ENCODE results near the gene CDKL2.

CDKL2 gene

GRCh38 chr4:75658876-75659275 lies 28.5 kb upstream of the CDKL2 start:
- H2BK12ac ChIP-seq (ENCODE audit: low read length) = no peak overlapping the region
- H4K8ac ChIP-seq (ENCODE audit: low read depth, low read length) = no peak overlapping the region
- H3K9ac ChIP-seq (ENCODE audit: low read depth, low read length, poor library complexity) = no peak overlapping the region
- H4K91ac ChIP-seq (ENCODE audit: low read depth, low read length, poor library complexity) = no peak overlapping the region
- H3K27ac ChIP-seq (replicated peaks; ENCODE audit: low read length) = no peak overlapping the region
- no peaks in the 10 kb centered on the region for H3K79me1 ChIP-seq (ENCODE audit: low read depth, low read length)
- no CpG with 5 or more reads among the region's 4 CpGs for WGBS, 2 donors (ENCODE audit: extremely low coverage in 2 of 2, insufficient read length in 2 of 2, insufficient replicate concordance in 1 of 2)
- no peaks in the 10 kb centered on the region for H3K9me3 ChIP-seq (replicated peaks in 1 of 2; ENCODE audit: control insufficient read depth in 2 of 2, insufficient read depth in 1 of 2, low read depth in 1 of 2, low read length in 2 of 2)
- H2AK5ac ChIP-seq (ENCODE audit: low read depth, low read length) = no peak overlapping the region
- H2BK5ac ChIP-seq (ENCODE audit: low read length) = no peak overlapping the region
- H3K27me3 ChIP-seq (ENCODE audit: control insufficient read depth in 3 of 3, insufficient read depth in 3 of 3, low read depth in 1 of 3, low read length in 3 of 3) = no peaks in the 10 kb centered on the region
- peaks cover 12 to 91% of the 10 kb centered on the region in 2 donors for H3K36me3 ChIP-seq (replicated peaks in 1 of 2; ENCODE audit: control insufficient read depth in 2 of 2, insufficient read depth in 2 of 2, low read length in 2 of 2)
- no peak overlapping the region for H3K23ac ChIP-seq (ENCODE audit: low read depth, low read length, poor library complexity)
- H3K4me3 ChIP-seq (ENCODE audit: low read length in 2 of 2) = no peak overlapping the region
- no peak overlapping the region for H2AFZ ChIP-seq (ENCODE audit: low read length)
- H3K4ac ChIP-seq (ENCODE audit: low read length) = no peak overlapping the region
- no peak overlapping the region for H3K4me2 ChIP-seq (ENCODE audit: insufficient read depth, low read length, poor library complexity, severe bottlenecking)
- H3K4me1 ChIP-seq (ENCODE audit: control insufficient read depth in 2 of 2, insufficient read depth in 1 of 2, low read depth in 1 of 2, low read length in 2 of 2) = no peaks in the 10 kb centered on the region
- no peak overlapping the region for H3K18ac ChIP-seq (ENCODE audit: low read length)
- no peak overlapping the region for H2BK15ac ChIP-seq (ENCODE audit: low read length)
- H2BK120ac ChIP-seq (ENCODE audit: low read depth, low read length) = no peak overlapping the region
- no peak for DNase-seq (ENCODE audit: low spot score)
- no peak overlapping the region for H3K14ac ChIP-seq (ENCODE audit: low read length)

GRCh38 chr4:75655562-75655961 lies 25.2 kb upstream of the CDKL2 start:
- WGBS, 2 donors (ENCODE audit: extremely low coverage in 2 of 2, insufficient read length in 2 of 2, insufficient replicate concordance in 1 of 2) = no CpG with 5 or more reads among the region's 2 CpGs
- Histone ChIP-seq H3K4me3 (ENCODE audit: low read length in 2 of 2) (no peak overlapping the region), H2BK12ac (ENCODE audit: low read length) (no peak overlapping the region)

DNA sequence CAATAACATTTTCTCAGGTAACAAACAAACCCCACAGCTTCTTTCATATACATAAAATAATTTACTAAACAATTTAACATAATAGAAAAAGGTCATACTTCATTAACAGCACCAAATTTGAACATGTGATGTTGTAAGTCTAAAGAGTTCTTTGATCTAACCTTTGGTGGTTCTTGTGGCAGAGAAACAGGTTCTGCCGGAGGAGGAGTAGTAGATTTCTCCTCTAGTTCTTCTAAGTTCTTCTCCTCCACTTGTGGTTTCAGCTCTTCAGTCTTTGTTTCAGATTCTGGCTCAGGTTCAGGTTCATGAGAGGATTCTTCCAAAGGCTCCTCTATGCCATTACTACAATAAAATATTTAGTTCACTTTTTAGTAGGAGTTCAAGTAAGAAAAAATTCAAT lies 24.6 kb upstream of the CDKL2 start:
- no peak overlapping the region for H2AFZ ChIP-seq (ENCODE audit: low read length)
- no peak overlapping the region for H2BK15ac ChIP-seq (ENCODE audit: low read length)
- no CpG with 5 or more reads among the region's 1 CpG for WGBS, 2 donors (ENCODE audit: extremely low coverage in 2 of 2, insufficient read length in 2 of 2, insufficient replicate concordance in 1 of 2)
- DNase-seq (ENCODE audit: low spot score) = no peak
- H3K18ac ChIP-seq (ENCODE audit: low read length) = no peak overlapping the region
- H3K36me3 ChIP-seq (replicated peaks in 1 of 2; ENCODE audit: control insufficient read depth in 2 of 2, insufficient read depth in 2 of 2, low read length in 2 of 2) = peaks cover 17 to 98% of the 10 kb centered on the region in 2 donors
- H3K27me3 ChIP-seq (ENCODE audit: control insufficient read depth in 3 of 3, insufficient read depth in 3 of 3, low read depth in 1 of 3, low read length in 3 of 3) = no peaks in the 10 kb centered on the region
- H3K14ac ChIP-seq (ENCODE audit: low read length) = no peak overlapping the region
- H2AK5ac ChIP-seq (ENCODE audit: low read depth, low read length) = no peak overlapping the region
- H3K4me2 ChIP-seq (ENCODE audit: insufficient read depth, low read length, poor library complexity, severe bottlenecking) = no peak overlapping the region
- no peak overlapping the region for H4K8ac ChIP-seq (ENCODE audit: low read depth, low read length)
- H3K27ac ChIP-seq (replicated peaks; ENCODE audit: low read length) = no peak overlapping the region
- no peak overlapping the region for H4K91ac ChIP-seq (ENCODE audit: low read depth, low read length, poor library complexity)
- no peak overlapping the region for H3K9ac ChIP-seq (ENCODE audit: low read depth, low read length, poor library complexity)
- H2BK12ac ChIP-seq (ENCODE audit: low read length) = no peak overlapping the region
- no peaks in the 10 kb centered on the region for H3K9me3 ChIP-seq (replicated peaks in 1 of 2; ENCODE audit: control insufficient read depth in 2 of 2, insufficient read depth in 1 of 2, low read depth in 1 of 2, low read length in 2 of 2)
- H2BK5ac ChIP-seq (ENCODE audit: low read length) = no peak overlapping the region
- no peak overlapping the region for H3K4me3 ChIP-seq (ENCODE audit: low read length in 2 of 2)
- H3K4me1 ChIP-seq (ENCODE audit: control insufficient read depth in 2 of 2, insufficient read depth in 1 of 2, low read depth in 1 of 2, low read length in 2 of 2) = no peaks in the 10 kb centered on the region
- no peak overlapping the region for H3K23ac ChIP-seq (ENCODE audit: low read depth, low read length, poor library complexity)
- no peak overlapping the region for H2BK120ac ChIP-seq (ENCODE audit: low read depth, low read length)
- no peaks in the 10 kb centered on the region for H3K79me1 ChIP-seq (ENCODE audit: low read depth, low read length)
- no peak overlapping the region for H3K4ac ChIP-seq (ENCODE audit: low read length)

More at GRCh38 chr4:75655562-75655961, 25.2 kb upstream of the CDKL2 start:
- Histone ChIP-seq H3K4me1 (ENCODE audit: control insufficient read depth in 2 of 2, insufficient read depth in 1 of 2, low read depth in 1 of 2, low read length in 2 of 2) (no peaks in the 10 kb centered on the region), H2AFZ (ENCODE audit: low read length) (no peak overlapping the region), H3K27ac (replicated peaks; ENCODE audit: low read length) (no peak overlapping the region), H3K4me2 (ENCODE audit: insufficient read depth, low read length, poor library complexity, severe bottlenecking) (no peak overlapping the region), H3K4ac (ENCODE audit: low read length) (no peak overlapping the region), H3K27me3 (ENCODE audit: control insufficient read depth in 3 of 3, insufficient read depth in 3 of 3, low read depth in 1 of 3, low read length in 3 of 3) (no peaks in the 10 kb centered on the region), H2BK120ac (ENCODE audit: low read depth, low read length) (no peak overlapping the region), H3K9me3 (replicated peaks in 1 of 2; ENCODE audit: control insufficient read depth in 2 of 2, insufficient read depth in 1 of 2, low read depth in 1 of 2, low read length in 2 of 2) (no peaks in the 10 kb centered on the region), H3K79me1 (ENCODE audit: low read depth, low read length) (no peaks in the 10 kb centered on the region), H3K18ac (ENCODE audit: low read length) (no peak overlapping the region), H3K9ac (ENCODE audit: low read depth, low read length, poor library complexity) (no peak overlapping the region), H2AK5ac (ENCODE audit: low read depth, low read length) (no peak overlapping the region), H2BK15ac (ENCODE audit: low read length) (no peak overlapping the region), H4K8ac (ENCODE audit: low read depth, low read length) (no peak overlapping the region), H3K23ac (ENCODE audit: low read depth, low read length, poor library complexity) (no peak overlapping the region), H4K91ac (ENCODE audit: low read depth, low read length, poor library complexity) (no peak overlapping the region), H2BK5ac (ENCODE audit: low read length) (no peak overlapping the region), H3K36me3 (replicated peaks in 1 of 2; ENCODE audit: control insufficient read depth in 2 of 2, insufficient read depth in 2 of 2, low read length in 2 of 2) (peaks cover 17 to 98% of the 10 kb centered on the region in 2 donors), H3K14ac (ENCODE audit: low read length) (no peak overlapping the region)
- DNase-seq (ENCODE audit: low spot score) = no peak

- Histone ChIP-seq H3K79me1 (ENCODE audit: low read depth, low read length) (no peaks in the 10 kb centered on the region), H3K23ac (ENCODE audit: low read depth, low read length, poor library complexity) (no peak overlapping the region), H2BK5ac (ENCODE audit: low read length) (no peak overlapping the region), H3K14ac (ENCODE audit: low read length) (no peak overlapping the region), H4K8ac (ENCODE audit: low read depth, low read length) (no peak overlapping the region), H3K9ac (ENCODE audit: low read depth, low read length, poor library complexity) (no peak overlapping the region), H4K91ac (ENCODE audit: low read depth, low read length, poor library complexity) (no peak overlapping the region), H3K27me3 (ENCODE audit: control insufficient read depth in 3 of 3, insufficient read depth in 3 of 3, low read depth in 1 of 3, low read length in 3 of 3) (no peaks in the 10 kb centered on the region), H3K4me2 (ENCODE audit: insufficient read depth, low read length, poor library complexity, severe bottlenecking) (no peak overlapping the region), H2AFZ (ENCODE audit: low read length) (no peak overlapping the region), H3K4ac (ENCODE audit: low read length) (no peak overlapping the region), H3K4me3 (ENCODE audit: low read length in 2 of 2) (no peak overlapping the region), H3K18ac (ENCODE audit: low read length) (no peak overlapping the region), H2BK12ac (ENCODE audit: low read length) (no peak overlapping the region), H3K27ac (replicated peaks; ENCODE audit: low read length) (no peak overlapping the region), H3K36me3 (replicated peaks in 1 of 2; ENCODE audit: control insufficient read depth in 2 of 2, insufficient read depth in 2 of 2, low read length in 2 of 2) (peaks cover 17 to 97% of the 10 kb centered on the region in 2 donors), H3K4me1 (ENCODE audit: control insufficient read depth in 2 of 2, insufficient read depth in 1 of 2, low read depth in 1 of 2, low read length in 2 of 2) (no peaks in the 10 kb centered on the region), H2AK5ac (ENCODE audit: low read depth, low read length) (no peak overlapping the region), H2BK15ac (ENCODE audit: low read length) (no peak overlapping the region), H3K9me3 (replicated peaks in 1 of 2; ENCODE audit: control insufficient read depth in 2 of 2, insufficient read depth in 1 of 2, low read depth in 1 of 2, low read length in 2 of 2) (no peaks in the 10 kb centered on the region), H2BK120ac (ENCODE audit: low read depth, low read length) (no peak overlapping the region)
- WGBS, 2 donors (ENCODE audit: extremely low coverage in 2 of 2, insufficient read length in 2 of 2, insufficient replicate concordance in 1 of 2) = no CpG with 5 or more reads among the region's 2 CpGs
- DNase-seq (ENCODE audit: low spot score) = no peak
Observed at GRCh38 chr4:75653845-75654503, 23.6 kb upstream of the CDKL2 start.

Data from neuronal stem cell (in vitro differentiated cells).